Mesenchymal stem cell (in vitro differentiated cells and primary cell): ENCODE results near the gene KLF13.

ENCODE experiments used
- DNase-seq: peaks from one replicate; pipeline ENCODE4 v3.0.0-alpha.2; 2013
- H2AFZ ChIP-seq: one replicate; pipeline ENCODE4 v1.6.1; 2013; ENCODE audit warnings: low read depth, mild to moderate bottlenecking, control low read depth, inconsistent platforms, low read length, moderate library complexity
- H2AK5ac ChIP-seq: 2 replicates; pipeline ENCODE4 v1.6.1; 2013; ENCODE audit warnings: low read length, moderate library complexity, mild to moderate bottlenecking, inconsistent platforms; ENCODE audit not compliant: severe bottlenecking
- H2BK120ac ChIP-seq: one replicate; pipeline ENCODE4 v1.6.1; 2013; ENCODE audit warnings: low read depth, mild to moderate bottlenecking, inconsistent platforms, low read length, moderate library complexity
- H2BK12ac ChIP-seq, 2 experiments: one replicate each; pipeline ENCODE4 v1.6.1; 2013; ENCODE audit warnings: inconsistent platforms in 2 of 2, low read length in 2 of 2, mild to moderate bottlenecking in 2 of 2, moderate library complexity in 2 of 2, control low read depth in 1 of 2
- H2BK15ac ChIP-seq: one replicate; pipeline ENCODE4 v1.6.1; 2013; ENCODE audit warnings: mild to moderate bottlenecking, low read depth, inconsistent platforms; ENCODE audit not compliant: poor library complexity, severe bottlenecking
- H2BK5ac ChIP-seq: 2 replicates; pipeline ENCODE4 v1.6.1; 2013; ENCODE audit warnings: low read depth, mild to moderate bottlenecking, low read length, control low read depth, inconsistent platforms; ENCODE audit not compliant: poor library complexity, severe bottlenecking
- H3K14ac ChIP-seq, 2 experiments: one replicate each; pipeline ENCODE4 v1.6.1; 2013; ENCODE audit warnings: inconsistent platforms in 2 of 2, low read length in 2 of 2, control low read depth in 1 of 2, mild to moderate bottlenecking in 1 of 2, moderate library complexity in 1 of 2
- H3K18ac ChIP-seq, 2 experiments: one replicate each; pipeline ENCODE4 v1.6.1; 2013; ENCODE audit warnings: inconsistent platforms in 2 of 2, low read length in 2 of 2, control low read depth in 1 of 2, low read depth in 1 of 2, mild to moderate bottlenecking in 1 of 2
- H3K23ac ChIP-seq, 2 experiments: one replicate each; pipeline ENCODE4 v1.6.1; 2013; ENCODE audit warnings: inconsistent platforms in 2 of 2, low read length in 2 of 2, mild to moderate bottlenecking in 2 of 2, moderate library complexity in 2 of 2, control low read depth in 1 of 2
- H3K27ac ChIP-seq: 2 replicates; pipeline ENCODE4 v1.5.1; 2013; ENCODE audit warnings: mild to moderate bottlenecking, moderate library complexity, low read length, control low read depth, inconsistent platforms; ENCODE audit not compliant: poor library complexity, severe bottlenecking
- H3K27me3 ChIP-seq, 2 experiments: 2 replicates each; pipeline versions ENCODE4 v1.6.1 to v1.7.0; 2013; ENCODE audit warnings: low read length in 2 of 2, mild to moderate bottlenecking in 2 of 2, moderate library complexity in 2 of 2, control low read depth in 1 of 2, inconsistent platforms in 1 of 2; ENCODE audit not compliant: control insufficient read depth in 1 of 2, insufficient read depth in 1 of 2
- H3K36me3 ChIP-seq, 2 experiments: 2 replicates each; pipeline versions ENCODE4 v1.6.1 to v1.7.0; 2013; ENCODE audit warnings: low read length in 2 of 2, control low read depth in 1 of 2, inconsistent platforms in 1 of 2, low read depth in 1 of 2, mild to moderate bottlenecking in 1 of 2; ENCODE audit not compliant: insufficient read depth in 2 of 2, control insufficient read depth in 1 of 2
- H3K4ac ChIP-seq, 2 experiments: one replicate each; pipeline ENCODE4 v1.6.1; 2013; ENCODE audit warnings: inconsistent platforms in 2 of 2, low read length in 2 of 2, mild to moderate bottlenecking in 2 of 2, moderate library complexity in 2 of 2, control low read depth in 1 of 2, low read depth in 1 of 2
- H3K4me1 ChIP-seq: 2 replicates; pipeline ENCODE4 v1.6.1; 2013; ENCODE audit warnings: low read depth, low read length, control low read depth; ENCODE audit not compliant: control insufficient read depth, insufficient read depth
- H3K4me2 ChIP-seq: 2 replicates; pipeline ENCODE4 v1.6.1; 2013; ENCODE audit warnings: low read length, mild to moderate bottlenecking, inconsistent platforms; ENCODE audit not compliant: poor library complexity, severe bottlenecking
- H3K4me3 ChIP-seq, 2 experiments: 2 replicates each; pipeline versions ENCODE4 v1.5.1 to v1.7.0; 2013; ENCODE audit warnings: low read length in 2 of 2, mild to moderate bottlenecking in 2 of 2, control low read depth in 1 of 2, low read depth in 1 of 2; ENCODE audit not compliant: insufficient read depth in 1 of 2
- H3K79me1 ChIP-seq: replicated peaks from 2 replicates; pipeline ENCODE4 v1.6.1; 2013; ENCODE audit warnings: mild to moderate bottlenecking, control low read depth, low read length, inconsistent platforms; ENCODE audit not compliant: poor library complexity, severe bottlenecking
- H3K9ac ChIP-seq: 2 replicates; pipeline ENCODE4 v1.7.0; 2013; ENCODE audit warnings: mild to moderate bottlenecking, low read length, moderate library complexity
- H3K9me3 ChIP-seq: 2 replicates; pipeline ENCODE4 v1.7.0; 2013; ENCODE audit warnings: mild to moderate bottlenecking, low read length; ENCODE audit not compliant: control insufficient read depth
- H4K8ac ChIP-seq: one replicate; pipeline ENCODE4 v1.6.1; 2013; ENCODE audit warnings: inconsistent platforms, mild to moderate bottlenecking, low read length, moderate library complexity
- H4K91ac ChIP-seq: one replicate; pipeline ENCODE4 v1.6.1; 2013; ENCODE audit warnings: mild to moderate bottlenecking, low read length, inconsistent platforms
- WGBS: methylation state at CpG from one replicate; pipeline ENCODE4 v1.1.7; 2013; ENCODE audit warnings: mixed read lengths; 5-methylcytosine and 5-hydroxymethylcytosine counted together

Gene KLF13

GRCh38 chr15:31279221-31280045 is 47.2 kb upstream of the KLF13 start:
- H3K4me1 ChIP-seq, result peaks cover 5% of the 10 kb centered on the region

GRCh38 chr15:31280046-31280830 is 46.4 kb upstream of the KLF13 start:
- Histone ChIP-seq H3K4me3 (no peak overlapping the region), H3K4me2 (no peak overlapping the region), H3K9ac (no peak overlapping the region), H3K4me1 (no peaks in the 10 kb centered on the region), H2AFZ (no peak overlapping the region), H3K18ac (no peak overlapping the region), H3K14ac (no peak overlapping the region), H2BK15ac (no peak overlapping the region), H3K4ac (no peak overlapping the region), H3K23ac (no peak overlapping the region), H3K27ac (no peak overlapping the region), H3K79me1 (no peaks in the 10 kb centered on the region), H4K8ac (no peak overlapping the region), H3K27me3 (peaks cover 0 to 29% of the 10 kb centered on the region in 2 experiments), H3K36me3 (no peaks in the 10 kb centered on the region), H4K91ac (no peak overlapping the region), H2BK12ac (no peak overlapping the region), H2BK120ac (no peak overlapping the region), H3K9me3 (no peaks in the 10 kb centered on the region), H2AK5ac (no peak overlapping the region), H2BK5ac (no peak overlapping the region)
- 81% methylated on average over 16 of the region's 16 CpGs for WGBS
- no peak for DNase-seq

More at GRCh38 chr15:31279221-31280045, 47.2 kb upstream of the KLF13 start:
- no peak overlapping the region for H2BK15ac ChIP-seq
- H3K4me3 ChIP-seq, result no peak overlapping the region
- no peak overlapping the region for H3K23ac ChIP-seq
- no peak overlapping the region for H3K27ac ChIP-seq
- no peak overlapping the region for H3K14ac ChIP-seq
- WGBS, result 86% methylated on average over 11 of the region's 11 CpGs
- H2BK5ac ChIP-seq, result no peak overlapping the region
- no peak overlapping the region for H2BK120ac ChIP-seq
- no peak overlapping the region for H3K9ac ChIP-seq
- no peaks in the 10 kb centered on the region for H3K36me3 ChIP-seq
- H2AFZ ChIP-seq, result no peak overlapping the region
- no peaks in the 10 kb centered on the region for H3K79me1 ChIP-seq
- H3K9me3 ChIP-seq, result no peaks in the 10 kb centered on the region
- H3K4me2 ChIP-seq, result no peak overlapping the region
- H4K91ac ChIP-seq, result no peak overlapping the region
- no peak overlapping the region for H2BK12ac ChIP-seq
- H3K4ac ChIP-seq, result no peak overlapping the region
- no peak overlapping the region for H4K8ac ChIP-seq
- no peak overlapping the region for H3K18ac ChIP-seq
- H3K27me3 ChIP-seq, result peaks cover 0 to 29% of the 10 kb centered on the region in 2 experiments
- no peak for DNase-seq
- no peak overlapping the region for H2AK5ac ChIP-seq

- H3K27me3 ChIP-seq, result peaks cover 0 to 29% of the 10 kb centered on the region in 2 experiments
- 90% methylated on average over 6 of the region's 6 CpGs for WGBS
- H2BK12ac ChIP-seq, result no peak overlapping the region
- no peak overlapping the region for H3K4ac ChIP-seq
- no peak overlapping the region for H3K4me3 ChIP-seq
- no peak overlapping the region for H3K18ac ChIP-seq
- no peak overlapping the region for H2AFZ ChIP-seq
- H2BK15ac ChIP-seq, result no peak overlapping the region
- H3K27ac ChIP-seq, result no peak overlapping the region
- H3K4me1 ChIP-seq, result no peaks in the 10 kb centered on the region
- no peaks in the 10 kb centered on the region for H3K36me3 ChIP-seq
- H3K9ac ChIP-seq, result no peak overlapping the region
- H3K23ac ChIP-seq, result no peak overlapping the region
- no peak overlapping the region for H3K4me2 ChIP-seq
- H3K9me3 ChIP-seq, result no peaks in the 10 kb centered on the region
- H2BK5ac ChIP-seq, result no peak overlapping the region
- no peaks in the 10 kb centered on the region for H3K79me1 ChIP-seq
- DNase-seq, result no peak
- H2AK5ac ChIP-seq, result no peak overlapping the region
- no peak overlapping the region for H3K14ac ChIP-seq
- no peak overlapping the region for H4K8ac ChIP-seq
- no peak overlapping the region for H4K91ac ChIP-seq
- no peak overlapping the region for H2BK120ac ChIP-seq
Observed at GRCh38 chr15:31280831-31281216, 45.8 kb upstream of the KLF13 start.

GRCh38 chr15:31283043-31283442 is 43.6 kb upstream of the KLF13 start:
- Histone ChIP-seq H2BK120ac (no peak overlapping the region), H4K91ac (no peak overlapping the region), H3K14ac (no peak overlapping the region), H3K9ac (no peak overlapping the region), H2AFZ (no peak overlapping the region), H3K4me1 (no peaks in the 10 kb centered on the region), H2BK15ac (no peak overlapping the region), H3K79me1 (no peaks in the 10 kb centered on the region), H4K8ac (no peak overlapping the region), H2BK5ac (no peak overlapping the region), H3K9me3 (peaks cover 6% of the 10 kb centered on the region), H2AK5ac (no peak overlapping the region), H3K36me3 (no peaks in the 10 kb centered on the region), H3K23ac (no peak overlapping the region), H2BK12ac (no peak overlapping the region), H3K4me2 (no peak overlapping the region), H3K18ac (no peak overlapping the region), H3K4ac (no peak overlapping the region), H3K27me3 (peaks cover 0 to 17% of the 10 kb centered on the region in 2 experiments), H3K27ac (no peak overlapping the region), H3K4me3 (no peak overlapping the region)
- 100% methylated on average over 3 of the region's 4 CpGs for WGBS
- no peak for DNase-seq
